Measurements from ENCODE around the gene C14orf180. TPM values are rescaled to one million over a fixed set of nuclear protein-coding genes. Genes with fewer than 3 reads are reported as not detected.

The C14orf180 gene
- total and polyA plus RNA-seq, 2 of the 8 experiments (the other 6 are each of a cell fraction or from before 2014, with no cell fraction given): not detected

- no peaks in the 10 kb centered on the region for H3K36me3 ChIP-seq (ENCODE audit: control insufficient read depth in 2 of 4, insufficient read depth in 4 of 4, low read length in 3 of 4)
- H3K9me3 ChIP-seq (ENCODE audit: insufficient read depth in 2 of 2, low read depth in 1 of 2, low read length in 1 of 2): no peaks in the 10 kb centered on the region
- no peak overlapping the region for H3K4me2 ChIP-seq (ENCODE audit: insufficient read depth in 1 of 2, low read depth in 2 of 2, low read length in 2 of 2)
- H2AK5ac ChIP-seq (ENCODE audit: low read depth, low read length): no peak overlapping the region
- H4K91ac ChIP-seq (replicated peaks; ENCODE audit: insufficient read length, low read length): no peak overlapping the region
- no peaks in the 10 kb centered on the region for H3K79me1 ChIP-seq (ENCODE audit: low read depth, low read length)
- H3K14ac ChIP-seq (ENCODE audit: insufficient read length): no peak overlapping the region
- H3K4me3 ChIP-seq (ENCODE audit: extremely low read depth in 1 of 4, insufficient read depth in 2 of 4, low read depth in 3 of 4, low read length in 4 of 4): no peak overlapping the region
- CTCF ChIA-PET (ENCODE audit: partially characterized antibody): interaction anchor here (1.1 kb wide), 1 partner anchor 20 kb away, joined by 4 read pairs; no protein-coding TSS in a partner anchor
- TF ChIP-seq, protein P1, sequence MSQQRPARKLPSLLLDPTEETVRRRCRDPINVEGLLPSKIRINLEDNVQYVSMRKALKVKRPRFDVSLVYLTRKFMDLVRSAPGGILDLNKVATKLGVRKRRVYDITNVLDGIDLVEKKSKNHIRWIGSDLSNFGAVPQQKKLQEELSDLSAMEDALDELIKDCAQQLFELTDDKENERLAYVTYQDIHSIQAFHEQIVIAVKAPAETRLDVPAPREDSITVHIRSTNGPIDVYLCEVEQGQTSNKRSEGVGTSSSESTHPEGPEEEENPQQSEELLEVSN (IDR thresholded peaks at IDR 0.05): no peak
- no peak for TF ChIP-seq CHD1 (IDR thresholded peaks at IDR 0.05; ENCODE audit: low read depth, low read length)
- no peak for TF ChIP-seq KDM1A (IDR thresholded peaks at IDR 0.05; ENCODE audit: borderline replicate concordance, low read length)
- no peak for TF ChIP-seq POLR2A (IDR thresholded peaks at IDR 0.05; ENCODE audit: control extremely low read depth in 1 of 2, low read depth in 2 of 2, low read length in 2 of 2)
- TF ChIP-seq SRF (IDR thresholded peaks at IDR 0.05; ENCODE audit: low read depth, low read length): no peak
- no peak for TF ChIP-seq KDM5A (IDR thresholded peaks at IDR 0.05; ENCODE audit: low read length)
- H3K23ac ChIP-seq (ENCODE audit: insufficient read length): no peak overlapping the region
- H2BK120ac ChIP-seq (replicated peaks; ENCODE audit: low read depth, low read length): no peak overlapping the region
- H2AFZ ChIP-seq (ENCODE audit: low read length): no peak overlapping the region
- POLR2A ChIA-PET (ENCODE audit: partially characterized antibody): no interaction called here
- no peak overlapping the region for H4K5ac ChIP-seq (ENCODE audit: insufficient read length, low read depth, low read length)
- H4K20me1 ChIP-seq (replicated peaks in 1 of 2; ENCODE audit: control insufficient read depth in 1 of 2, insufficient read depth in 2 of 2, low read length in 2 of 2): peaks cover 0 to 3% of the 10 kb centered on the region in 2 experiments
- H3K9ac ChIP-seq (replicated peaks in 1 of 4; ENCODE audit: extremely low read depth in 1 of 4, low read depth in 3 of 4, low read length in 3 of 4): no peak overlapping the region
- H2BK12ac ChIP-seq (ENCODE audit: low read depth, low read length): no peak overlapping the region
- DNase-seq (ENCODE audit: low read depth in 1 of 2, low spot score in 2 of 2) (no peak), FAIRE-seq (no peak)
- H4K8ac ChIP-seq (ENCODE audit: extremely low read depth, insufficient read depth, low read length): no peak overlapping the region
- no peak overlapping the region for H2BK20ac ChIP-seq (ENCODE audit: low read length)
- H2BK15ac ChIP-seq (ENCODE audit: low read length): no peak overlapping the region
- 89% methylated on average over 11 of the region's 11 CpGs; no CpG with 5 or more reads in 1 of the 2 experiments for WGBS, 2 experiments (ENCODE audit: extremely low coverage in 1 of 2, insufficient coverage in 1 of 2, insufficient read length in 1 of 2, insufficient replicate concordance in 2 of 2, low coverage in 1 of 2, low lambda C conversion rate in 2 of 2, missing lambda C conversion rate in 1 of 2)
- H3K27ac ChIP-seq (ENCODE audit: low read depth, low read length): no peak overlapping the region
- no peak overlapping the region for H3K56ac ChIP-seq (replicated peaks; ENCODE audit: insufficient read length, low read depth, low read length)
- no peak overlapping the region for H3K18ac ChIP-seq (ENCODE audit: extremely low read depth, low read length)
- H3K4ac ChIP-seq (replicated peaks; ENCODE audit: insufficient read length, low read depth, low read length): no peak overlapping the region
- no peaks in the 10 kb centered on the region; a peak in 1 of 7 replicates for H3K27me3 ChIP-seq (replicated peaks in 1 of 4; ENCODE audit: control insufficient read depth in 3 of 4, extremely low read depth in 1 of 4, insufficient read depth in 3 of 4, low read length in 3 of 4)
- H3K4me1 ChIP-seq (replicated peaks in 1 of 4; ENCODE audit: control insufficient read depth in 3 of 4, insufficient read depth in 4 of 4, low read length in 3 of 4): no peaks in the 10 kb centered on the region; a peak in 1 of 7 replicates
- H3K23me2 ChIP-seq (ENCODE audit: low read depth, low read length): peaks cover 2% of the 10 kb centered on the region; the same call in 1 of the 2 replicates
- H2BK5ac ChIP-seq (ENCODE audit: low read depth, low read length): no peak overlapping the region
- H3K79me2 ChIP-seq (ENCODE audit: control insufficient read depth in 1 of 2, insufficient read depth in 2 of 2, low read length in 2 of 2): no peaks in the 10 kb centered on the region
Measured at GRCh38 chr14:104541905-104542465, 37.6 kb upstream of the C14orf180 start.
